Prostate gland (tissue), 2 donors: ENCODE results near the gene LTF. TPM values are rescaled to one million over a fixed set of nuclear protein-coding genes. Genes with fewer than 3 reads are reported as not detected.

Experiments used
- DNase-seq: peaks from one replicate; pipeline ENCODE4 v3.0.0-alpha.2; 2019; ENCODE audit warnings: low spot score
- H3K27ac ChIP-seq, 2 donors: fragments of 200-600 bp; sonication (generic); 2 replicates each; pipeline ENCODE4 v1.5.1; 2017 to 2019
- H3K27me3 ChIP-seq: fragments of 200-600 bp; sonication (generic); replicated peaks from 2 replicates; pipeline ENCODE4 v1.5.1; 2019; ENCODE audit not compliant: insufficient read depth
- H3K36me3 ChIP-seq, 2 donors: fragments of 200-600 bp; sonication (generic); 1 replicate in 1 of 2; 2 replicates in 1 of 2; pipeline versions ENCODE4 v1.5.1 to v1.8.1; 2017 to 2019
- H3K4me1 ChIP-seq: fragments of 200-600 bp; sonication (generic); replicated peaks from 2 replicates; pipeline ENCODE4 v1.5.1; 2019
- H3K4me3 ChIP-seq, 2 donors: fragments of 200-600 bp; sonication (generic); 2 replicates each; pipeline ENCODE4 v1.5.1; 2017 to 2019
- H3K9me3 ChIP-seq: fragments of 200-600 bp; sonication (generic); 2 replicates; pipeline ENCODE4 v1.5.1; 2017
- POLR2A ChIP-seq: fragments of 450-650 bp; IDR thresholded peaks from one replicate; pipeline ENCODE4 v1.6.1; 2016; ENCODE audit warnings: antibody characterized with exemption, mild to moderate bottlenecking
- POLR2AphosphoS5 ChIP-seq: sonication (generic); formaldehyde crosslinking; IDR thresholded peaks from one replicate; pipeline ENCODE4 v1.6.1; 2017; ENCODE audit warnings: antibody characterized with exemption
- WGBS: methylation state at CpG from one replicate; pipeline ENCODE4 v1.1.5; 2018; 5-methylcytosine and 5-hydroxymethylcytosine counted together
- intact Hi-C: fragments of 100-400 bp; cut with DNase I; formaldehyde crosslinking; loops from one replicate; pipeline ENCODE4 v1.14.2; 2022
- total RNA-seq, 2 donors: library from RNA; depleted of rRNA; stranded (reverse); fragments of >200 nt; gene quantifications; one replicate each; pipeline ENCODE4 v1.1.0, GENCODE V29; 2016
- TF ChIP-seq, protein P1 (sequence below), 4 experiments: fragments of 200-600 bp in 2 of 4; fragments of 450-650 bp in 2 of 4; sonication (generic) in 2 of 4; IDR thresholded peaks; 1 replicate in 3 of 4; 2 replicates in 1 of 4; pipeline ENCODE4 v1.5.1; 2016 to 2019; ENCODE audit warnings: antibody characterized with exemption in 4 of 4, mild to moderate bottlenecking in 2 of 4, moderate library complexity in 2 of 4

The LTF gene
- total RNA-seq, 2 donors from 2014 or later, result 22.6 to 130 TPM

DNA sequence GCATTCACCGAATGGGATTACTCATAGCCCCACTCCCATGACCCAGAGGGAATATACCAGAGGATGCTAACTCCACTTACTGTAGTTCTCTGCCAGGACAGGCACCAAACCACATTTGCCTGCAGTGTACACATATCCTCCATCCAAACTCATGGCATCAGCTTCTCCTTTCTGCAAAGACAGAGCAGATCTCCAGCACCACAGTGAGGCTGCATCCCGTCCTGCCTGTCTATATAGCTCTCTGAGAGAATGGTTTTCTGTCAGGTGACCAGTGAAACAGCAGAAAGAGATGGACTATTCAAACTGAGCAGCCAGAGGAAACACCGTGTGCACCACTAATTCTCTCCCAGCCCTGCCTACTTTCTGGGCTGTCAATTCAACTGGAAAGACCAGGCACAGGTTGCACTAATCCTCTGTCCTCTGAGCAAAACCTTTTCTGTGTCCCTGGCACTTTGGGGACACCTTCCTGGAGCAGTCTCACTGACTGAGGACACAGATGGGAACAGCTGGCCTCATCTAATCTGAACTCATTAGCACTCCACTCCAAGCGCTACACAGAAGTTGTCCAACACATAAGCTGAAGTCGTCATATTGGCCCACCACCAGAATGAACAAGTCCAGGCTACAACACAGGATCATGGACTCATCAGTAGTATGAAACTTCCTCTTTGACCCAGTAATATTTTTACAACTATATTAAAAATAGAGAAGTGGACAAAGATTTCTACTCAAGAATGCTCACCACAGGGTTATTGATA lies 17.3 kb downstream of the LTF start:
- no peak for DNase-seq
- Histone ChIP-seq H3K4me3 (no peak overlapping the region), H3K36me3 (no peaks in the 10 kb centered on the region), H3K4me1 (no peaks in the 10 kb centered on the region), H3K27me3 (no peaks in the 10 kb centered on the region), H3K27ac (no peak overlapping the region), H3K9me3 (no peaks in the 10 kb centered on the region)
- intact Hi-C loops, result loop anchor here (10.0 kb wide), 1 partner anchor 503 kb away; the partner anchor contains the start of gene CXCR6
- TF ChIP-seq POLR2A (no peak), POLR2AphosphoS5 (no peak)
- TF ChIP-seq, protein P1, sequence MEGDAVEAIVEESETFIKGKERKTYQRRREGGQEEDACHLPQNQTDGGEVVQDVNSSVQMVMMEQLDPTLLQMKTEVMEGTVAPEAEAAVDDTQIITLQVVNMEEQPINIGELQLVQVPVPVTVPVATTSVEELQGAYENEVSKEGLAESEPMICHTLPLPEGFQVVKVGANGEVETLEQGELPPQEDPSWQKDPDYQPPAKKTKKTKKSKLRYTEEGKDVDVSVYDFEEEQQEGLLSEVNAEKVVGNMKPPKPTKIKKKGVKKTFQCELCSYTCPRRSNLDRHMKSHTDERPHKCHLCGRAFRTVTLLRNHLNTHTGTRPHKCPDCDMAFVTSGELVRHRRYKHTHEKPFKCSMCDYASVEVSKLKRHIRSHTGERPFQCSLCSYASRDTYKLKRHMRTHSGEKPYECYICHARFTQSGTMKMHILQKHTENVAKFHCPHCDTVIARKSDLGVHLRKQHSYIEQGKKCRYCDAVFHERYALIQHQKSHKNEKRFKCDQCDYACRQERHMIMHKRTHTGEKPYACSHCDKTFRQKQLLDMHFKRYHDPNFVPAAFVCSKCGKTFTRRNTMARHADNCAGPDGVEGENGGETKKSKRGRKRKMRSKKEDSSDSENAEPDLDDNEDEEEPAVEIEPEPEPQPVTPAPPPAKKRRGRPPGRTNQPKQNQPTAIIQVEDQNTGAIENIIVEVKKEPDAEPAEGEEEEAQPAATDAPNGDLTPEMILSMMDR (IDR thresholded peaks at IDR 0.05), result no peak
- WGBS, result 61% methylated on average over 5 of the region's 5 CpGs

DNA sequence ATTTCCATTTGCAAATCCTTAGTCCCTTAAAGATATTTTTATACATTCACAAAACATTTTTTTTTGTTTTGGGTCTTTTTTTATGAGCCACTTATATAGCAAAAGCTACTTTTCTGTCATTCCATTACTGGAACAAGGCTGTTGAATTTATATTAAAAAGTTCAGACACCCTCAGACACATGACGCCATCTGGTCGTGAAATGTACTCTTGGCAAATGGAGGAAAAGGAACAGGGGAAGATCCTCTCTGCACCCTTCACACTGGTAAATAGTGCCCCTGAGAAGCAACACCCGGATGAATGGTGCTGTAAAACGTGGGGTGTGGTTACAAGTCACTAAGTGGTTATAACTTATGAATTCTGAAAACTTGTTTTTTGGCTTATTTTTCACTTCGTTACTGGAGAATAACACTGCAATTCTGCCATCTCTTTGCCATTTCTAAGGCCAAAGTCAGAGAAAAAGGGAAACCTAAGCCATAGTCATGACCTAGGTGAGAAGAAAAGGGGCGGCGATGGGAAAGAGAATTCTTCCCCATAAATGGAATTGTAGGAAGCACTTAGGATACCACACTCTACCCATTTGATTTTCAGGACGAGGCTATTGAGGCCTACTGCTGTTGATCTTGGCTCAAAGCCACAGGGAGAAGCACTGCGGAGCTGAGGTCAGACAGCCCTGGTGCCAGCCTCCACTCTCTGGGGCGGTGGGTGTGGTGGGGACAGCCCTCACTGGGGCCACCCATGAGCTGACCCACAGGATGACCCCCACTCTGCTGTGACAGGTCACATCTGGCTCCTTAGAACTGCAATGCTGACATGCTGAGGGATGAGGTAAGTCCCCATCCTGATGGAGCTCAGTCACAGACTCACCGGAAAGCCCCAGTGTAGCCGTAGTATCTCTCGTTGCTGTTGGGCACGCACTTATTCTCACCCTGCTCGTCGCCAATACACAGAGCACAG lies 21.9 kb downstream of the LTF start:
- H3K4me1 ChIP-seq, result no peaks in the 10 kb centered on the region
- 80% methylated on average over 16 of the region's 16 CpGs for WGBS
- TF ChIP-seq POLR2AphosphoS5, result no peak
- TF ChIP-seq, protein P1 (IDR thresholded peaks at IDR 0.05), result peak in 2 of 4 experiments; percentile 55 to 78

DNA sequence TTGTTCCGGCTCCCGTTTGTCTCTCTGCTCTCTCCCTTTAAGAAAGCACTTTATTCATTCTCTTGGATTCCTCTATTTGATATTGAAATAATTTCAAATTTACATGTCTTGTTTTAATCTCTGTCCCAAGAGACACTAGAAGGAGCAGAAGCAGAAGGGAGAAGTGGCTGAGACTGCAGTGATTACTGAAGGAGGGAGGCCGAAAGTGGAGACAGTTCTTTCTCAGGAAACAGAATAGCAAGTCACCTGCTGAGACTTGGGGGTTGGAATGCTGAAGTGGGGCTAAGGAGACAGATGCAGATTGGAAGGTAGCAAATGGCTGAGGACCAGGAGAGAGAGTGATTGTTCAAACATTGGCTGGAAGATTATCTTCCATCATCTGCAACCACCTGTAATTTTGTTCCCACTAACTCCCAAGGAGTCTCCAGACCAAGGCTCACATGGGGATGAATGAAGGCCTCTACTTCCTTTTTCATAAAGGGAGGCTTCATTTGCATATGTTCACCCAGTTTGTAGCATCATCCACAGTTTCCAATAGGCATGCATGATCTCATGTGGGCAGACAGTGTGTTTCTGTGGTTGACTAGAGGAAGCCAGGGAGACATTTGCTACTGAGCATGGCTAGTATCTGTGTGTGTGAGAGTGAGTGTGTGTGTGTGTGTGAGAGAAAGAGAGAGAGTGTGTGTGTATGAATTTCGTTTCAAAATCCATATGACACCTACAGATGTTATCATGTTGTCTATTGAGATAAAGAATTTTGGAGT lies 24.0 kb downstream of the LTF start:
- Histone ChIP-seq H3K4me3 (no peak overlapping the region), H3K9me3 (no peaks in the 10 kb centered on the region), H3K36me3 (no peaks in the 10 kb centered on the region), H3K27ac (no peak overlapping the region), H3K27me3 (no peaks in the 10 kb centered on the region), H3K4me1 (no peaks in the 10 kb centered on the region)
- TF ChIP-seq POLR2A (no peak), POLR2AphosphoS5 (no peak)
- TF ChIP-seq, protein P1 (IDR thresholded peaks at IDR 0.05), result no peak
- intact Hi-C loops, result loop anchor here (5.0 to 10.0 kb wide), 2 partner anchors 353 to 496 kb away; partner anchors contain the start of gene CXCR6
- DNase-seq, result no peak
- 55% methylated on average over 4 of the region's 4 CpGs for WGBS

More for the DNA sequence above, 21.9 kb downstream of the LTF start:
- intact Hi-C loops, result loop anchor here (5.0 to 10.0 kb wide), 2 partner anchors 356 to 498 kb away; partner anchors contain the start of gene CXCR6
- Histone ChIP-seq H3K27ac (no peak overlapping the region), H3K9me3 (no peaks in the 10 kb centered on the region), H3K36me3 (no peaks in the 10 kb centered on the region), H3K27me3 (no peaks in the 10 kb centered on the region), H3K4me3 (no peak overlapping the region)
- DNase-seq, result no peak

DNA sequence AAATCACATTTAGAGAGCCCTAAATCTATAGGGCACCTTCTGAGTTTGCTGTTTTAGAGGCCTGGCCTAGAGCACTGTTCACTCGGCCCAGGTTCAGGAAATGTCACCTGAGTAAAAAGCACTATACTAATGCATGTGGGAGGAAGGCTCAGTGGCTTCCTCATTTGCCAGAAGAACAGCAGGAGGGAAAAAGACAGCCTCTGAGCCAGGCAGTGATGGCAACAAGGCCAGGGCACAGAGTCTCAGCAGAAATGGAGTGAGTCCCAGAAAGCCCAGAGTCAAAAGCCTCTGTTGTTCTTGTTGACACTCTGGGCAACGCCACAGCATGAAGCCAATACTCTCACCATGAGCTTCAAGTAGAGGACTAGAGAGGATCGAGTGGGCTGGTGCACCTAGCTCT lies 25.9 kb downstream of the LTF start:
- no peak for DNase-seq
- Histone ChIP-seq H3K27ac (no peak overlapping the region), H3K36me3 (no peaks in the 10 kb centered on the region), H3K9me3 (no peaks in the 10 kb centered on the region), H3K4me1 (no peaks in the 10 kb centered on the region), H3K4me3 (no peak overlapping the region), H3K27me3 (no peaks in the 10 kb centered on the region)
- 87% methylated on average over 3 of the region's 3 CpGs for WGBS
- no peak for TF ChIP-seq POLR2A
- no peak for TF ChIP-seq POLR2AphosphoS5
- TF ChIP-seq, protein P1 (IDR thresholded peaks at IDR 0.05), result no peak
- intact Hi-C loops, result no loop called here
